Upper lobe of left lung (tissue), 6 donors: ENCODE measurements around the gene GSN. TPM values are rescaled to one million over a fixed set of nuclear protein-coding genes. Genes with fewer than 3 reads are reported as not detected.

Experiments
- ATAC-seq, 2 donors: fragments of 200-7000 bp; cut with Tn5 transposase; one replicate each; pipeline ENCODE4 v1.9.1; 2022; ENCODE audit warnings: mild to moderate bottlenecking in 2 of 2, moderate library complexity in 2 of 2; ENCODE audit not compliant: low FRiP score in 2 of 2
- DNase-seq, 2 donors: peaks; one replicate each; pipeline ENCODE4 v3.0.0-alpha.2; 2019 to 2020
- H3K27ac ChIP-seq, 4 donors: fragments of 200-600 bp; sonication (generic); one replicate each; pipeline ENCODE4 v1.5.1; 2016 to 2019
- H3K27me3 ChIP-seq, 4 donors: fragments of 200-600 bp; sonication (generic); one replicate each; pipeline ENCODE4 v1.5.1; 2017 to 2019
- H3K36me3 ChIP-seq, 4 donors: fragments of 200-600 bp; sonication (generic); one replicate each; pipeline ENCODE4 v1.5.1; 2016 to 2019
- H3K4me1 ChIP-seq, 4 donors: fragments of 200-600 bp; sonication (generic); one replicate each; pipeline ENCODE4 v1.5.1; 2018 to 2019
- H3K4me3 ChIP-seq, 4 donors: fragments of 200-600 bp; sonication (generic); one replicate each; pipeline ENCODE4 v1.5.1; 2017 to 2019; ENCODE audit warnings: mild to moderate bottlenecking in 2 of 4, moderate library complexity in 1 of 4
- H3K9me3 ChIP-seq, 4 donors: fragments of 200-600 bp; sonication (generic); one replicate each; pipeline ENCODE4 v1.5.1; 2018 to 2019
- EP300 ChIP-seq, 4 donors: sonication (generic); formaldehyde crosslinking; IDR thresholded peaks; one replicate each; pipeline ENCODE4 v1.5.1; 2017; ENCODE audit warnings: antibody characterized with exemption in 4 of 4, control low read depth in 2 of 4
- POLR2A ChIP-seq, 4 donors: fragments of 450-650 bp; IDR thresholded peaks; one replicate each; pipeline ENCODE4 v1.5.1; 2016 to 2017; ENCODE audit warnings: antibody characterized with exemption in 4 of 4, mild to moderate bottlenecking in 2 of 4
- POLR2AphosphoS5 ChIP-seq, 2 donors: sonication (generic); formaldehyde crosslinking; IDR thresholded peaks; one replicate each; pipeline ENCODE4 v1.5.1; 2017; ENCODE audit warnings: antibody characterized with exemption in 2 of 2
- WGBS, 2 donors: methylation state at CpG; one replicate each; pipeline ENCODE4 v1.1.5; 2017 to 2018; 5-methylcytosine and 5-hydroxymethylcytosine counted together
- total RNA-seq, 6 donors: library from RNA; depleted of rRNA in 4 of 6; stranded (reverse); fragments of >200 nt in 4 of 6; gene quantifications; one replicate each; pipeline versions ENCODE4 v1.1.0 to v1.2.1, GENCODE V29; 2016 to 2021
- TF ChIP-seq, protein P1 (sequence below), 6 experiments: fragments of 450-650 bp in 4 of 6; fragments of 200-600 bp in 2 of 6; sonication (generic) in 2 of 6; IDR thresholded peaks; one replicate each; pipeline ENCODE4 v1.5.1; 2016 to 2019; ENCODE audit warnings: antibody characterized with exemption in 6 of 6
- donor health status: DM: no; HTN: no; CAD: no; lungs with moderate emphysema.
- donor health status: DM: no; HTN: yes; CAD: no; lungs with severe emphysema.

Gene GSN
- total RNA-seq, 6 donors from 2014 or later: 217 to 935 (median 648) TPM

GRCh38 chr9:121296213-121297127 lies 28.5 kb downstream of the GSN start:
- Histone ChIP-seq H3K4me3 (no peak overlapping the region), H3K9me3 (no peaks in the 10 kb centered on the region), H3K36me3 (no peaks in the 10 kb centered on the region), H3K27ac (peak overlapping the region; percentile 56 to 92 (median 88)), H3K4me1 (peaks cover 61 to 84% (median 74%) of the 10 kb centered on the region in 4 donors), H3K27me3 (no peaks in the 10 kb centered on the region)
- no peak for ATAC-seq
- 74 to 90% methylated on average over 2 to 7 of the region's 7 CpGs for WGBS, 2 donors
- DNase-seq: no peak
- TF ChIP-seq, protein P1, sequence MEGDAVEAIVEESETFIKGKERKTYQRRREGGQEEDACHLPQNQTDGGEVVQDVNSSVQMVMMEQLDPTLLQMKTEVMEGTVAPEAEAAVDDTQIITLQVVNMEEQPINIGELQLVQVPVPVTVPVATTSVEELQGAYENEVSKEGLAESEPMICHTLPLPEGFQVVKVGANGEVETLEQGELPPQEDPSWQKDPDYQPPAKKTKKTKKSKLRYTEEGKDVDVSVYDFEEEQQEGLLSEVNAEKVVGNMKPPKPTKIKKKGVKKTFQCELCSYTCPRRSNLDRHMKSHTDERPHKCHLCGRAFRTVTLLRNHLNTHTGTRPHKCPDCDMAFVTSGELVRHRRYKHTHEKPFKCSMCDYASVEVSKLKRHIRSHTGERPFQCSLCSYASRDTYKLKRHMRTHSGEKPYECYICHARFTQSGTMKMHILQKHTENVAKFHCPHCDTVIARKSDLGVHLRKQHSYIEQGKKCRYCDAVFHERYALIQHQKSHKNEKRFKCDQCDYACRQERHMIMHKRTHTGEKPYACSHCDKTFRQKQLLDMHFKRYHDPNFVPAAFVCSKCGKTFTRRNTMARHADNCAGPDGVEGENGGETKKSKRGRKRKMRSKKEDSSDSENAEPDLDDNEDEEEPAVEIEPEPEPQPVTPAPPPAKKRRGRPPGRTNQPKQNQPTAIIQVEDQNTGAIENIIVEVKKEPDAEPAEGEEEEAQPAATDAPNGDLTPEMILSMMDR (IDR thresholded peaks at IDR 0.05): no peak
- TF ChIP-seq POLR2A (IDR thresholded peaks at IDR 0.05) (no peak), POLR2AphosphoS5 (IDR thresholded peaks at IDR 0.05) (no peak), EP300 (IDR thresholded peaks at IDR 0.05) (no peak)

DNA sequence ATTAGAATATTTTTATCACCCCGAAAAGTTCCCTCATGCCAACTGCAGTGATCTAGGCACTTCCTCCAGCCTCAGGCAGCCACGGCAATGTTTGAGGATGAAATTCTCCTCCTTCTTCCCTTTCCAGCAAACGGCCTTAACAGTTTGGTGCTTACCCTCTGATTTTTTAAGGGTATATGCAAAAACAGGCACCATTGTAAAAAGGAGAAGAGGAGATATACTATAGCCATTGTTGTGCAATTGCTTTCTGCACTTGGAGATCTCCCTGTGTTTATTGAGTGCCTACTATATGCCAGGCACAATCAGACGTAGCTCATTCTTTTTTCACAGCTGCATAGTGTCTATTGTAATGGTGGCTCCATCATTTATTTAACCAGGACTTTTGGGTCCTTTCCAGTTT lies 29.4 kb downstream of the GSN start:
- Histone ChIP-seq H3K4me1 (peaks cover 61 to 84% (median 74%) of the 10 kb centered on the region in 4 donors), H3K4me3 (no peak overlapping the region), H3K36me3 (peaks cover 0 to 7% (median 1%) of the 10 kb centered on the region in 4 donors), H3K27ac (peak overlapping the region in 2 of 4 donors; percentile 88), H3K9me3 (no peaks in the 10 kb centered on the region), H3K27me3 (no peaks in the 10 kb centered on the region)
- TF ChIP-seq POLR2A (IDR thresholded peaks at IDR 0.05) (no peak), POLR2AphosphoS5 (IDR thresholded peaks at IDR 0.05) (no peak), EP300 (IDR thresholded peaks at IDR 0.05) (no peak)
- TF ChIP-seq, protein P1 (IDR thresholded peaks at IDR 0.05): no peak
- ATAC-seq (no peak), DNase-seq (no peak)
- 44 to 47% methylated on average over 4 of the region's 4 CpGs for WGBS, 2 donors

GRCh38 chr9:121298016-121298538 lies 30.1 kb downstream of the GSN start:
- Histone ChIP-seq H3K27me3 (no peaks in the 10 kb centered on the region), H3K4me3 (no peak overlapping the region), H3K27ac (peak overlapping the region; percentile 60 to 89 (median 88)), H3K4me1 (peaks cover 64 to 82% (median 73%) of the 10 kb centered on the region in 4 donors), H3K36me3 (peaks cover 0 to 14% (median 5%) of the 10 kb centered on the region in 4 donors), H3K9me3 (no peaks in the 10 kb centered on the region)
- ATAC-seq: no peak
- DNase-seq: no peak
- TF ChIP-seq POLR2AphosphoS5 (IDR thresholded peaks at IDR 0.05): no peak
- TF ChIP-seq, protein P1 (IDR thresholded peaks at IDR 0.05): no peak
- TF ChIP-seq POLR2A (IDR thresholded peaks at IDR 0.05): no peak
- no peak for TF ChIP-seq EP300 (IDR thresholded peaks at IDR 0.05)
- 89 to 94% methylated on average over 7 of the region's 7 CpGs for WGBS, 2 donors

DNA sequence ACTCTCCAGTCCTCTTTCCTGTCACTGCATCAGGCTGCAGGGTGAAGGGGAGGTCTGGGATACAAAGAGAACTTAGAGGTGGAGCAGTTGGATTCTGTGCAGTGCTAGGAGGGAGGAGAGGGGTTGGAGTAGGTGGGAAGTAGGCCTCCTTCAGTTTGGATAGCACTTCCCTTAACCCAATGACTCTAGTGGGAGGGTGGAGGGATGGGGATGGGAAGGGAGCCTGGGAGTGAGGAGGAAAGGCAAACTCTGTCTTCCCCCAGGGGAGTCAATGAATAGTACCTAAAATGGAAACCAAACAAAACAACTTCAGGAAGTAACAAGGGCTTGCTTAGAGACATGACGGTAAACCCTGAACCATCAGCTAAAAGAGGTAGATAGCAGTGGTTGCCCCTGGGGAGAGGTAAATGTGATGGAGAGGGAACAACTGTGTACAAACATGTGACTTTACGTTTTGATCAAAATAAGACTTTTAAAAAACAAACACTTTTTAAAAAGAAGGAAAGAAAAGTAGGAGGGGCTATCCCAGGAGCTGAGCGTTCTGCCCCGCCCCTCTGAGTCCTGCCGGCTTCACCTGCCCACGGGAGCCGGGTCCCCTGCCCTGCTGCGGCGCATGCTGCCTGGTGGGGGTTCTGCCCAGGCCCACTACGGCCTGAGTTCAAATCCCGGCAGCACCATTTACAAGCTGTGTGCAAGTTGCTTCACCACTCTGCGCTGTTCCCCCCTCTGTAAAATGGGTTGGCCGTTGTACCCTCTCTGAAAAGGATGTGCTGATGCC lies 30.9 kb downstream of the GSN start:
- H3K27me3 ChIP-seq: no peaks in the 10 kb centered on the region
- H3K4me1 ChIP-seq: peaks cover 68 to 84% (median 76%) of the 10 kb centered on the region in 4 donors
- ATAC-seq: peak; percentile 8 to 56
- peak in 1 of 2 donors; percentile 4 for TF ChIP-seq POLR2AphosphoS5 (IDR thresholded peaks at IDR 0.05)
- no peak for TF ChIP-seq EP300 (IDR thresholded peaks at IDR 0.05)
- peak overlapping the region; percentile 60 to 89 (median 88) for H3K27ac ChIP-seq
- no peaks in the 10 kb centered on the region for H3K9me3 ChIP-seq
- peaks cover 0 to 22% (median 12%) of the 10 kb centered on the region in 4 donors for H3K36me3 ChIP-seq
- peak in 1 of 2 donors; percentile 74 for DNase-seq
- WGBS, 2 donors: 31 to 32% methylated on average over 13 of the region's 13 CpGs
- peak overlapping the region in 3 of 4 donors; percentile 61 to 69 (median 63) for H3K4me3 ChIP-seq
